ENCODE data around the gene CACNA1D.

GRCh38 chr3:53820084-53820483 is 325.7 kb downstream of the CACNA1D start:
- TF ChIP-seq CTCF (conservative IDR thresholded peaks at IDR 0.05; ENCODE audit: low read depth, low read length) (no peak), EZH2 (IDR thresholded peaks at IDR 0.05; ENCODE audit: borderline replicate concordance, low read depth, low read length, poor library complexity, severe bottlenecking) (no peak)

Data from A673 (cell line).